Hepatocyte (in vitro differentiated cells): Measurements from ENCODE around the gene REPS2. TPM values are rescaled to one million over a fixed set of nuclear protein-coding genes. Genes with fewer than 3 reads are reported as not detected.

ENCODE experiments used
- DNase-seq: peaks from one replicate; pipeline ENCODE4 v3.0.0-alpha.2; 2016; ENCODE audit warnings: low spot score
- H2AFZ ChIP-seq: fragments of 200-600 bp; sonication (generic); 2 replicates; pipeline ENCODE4 v1.6.0; 2016; ENCODE audit warnings: antibody characterized with exemption, mild to moderate bottlenecking
- H3K27ac ChIP-seq: fragments of 200-600 bp; sonication (generic); 2 replicates; pipeline ENCODE4 v1.5.1; 2016; ENCODE audit warnings: mild to moderate bottlenecking
- H3K27me3 ChIP-seq: fragments of 200-600 bp; sonication (generic); 2 replicates; pipeline ENCODE4 v1.6.1; 2016
- H3K36me3 ChIP-seq: fragments of 200-600 bp; sonication (generic); replicated peaks from 2 replicates; pipeline ENCODE4 v1.5.1; 2016; ENCODE audit warnings: low read depth; ENCODE audit not compliant: insufficient read depth
- H3K4me1 ChIP-seq: fragments of 200-600 bp; sonication (generic); 2 replicates; pipeline ENCODE4 v1.5.1; 2016; ENCODE audit warnings: mild to moderate bottlenecking, moderate library complexity; ENCODE audit not compliant: insufficient read depth
- H3K4me2 ChIP-seq: fragments of 200-600 bp; sonication (generic); 2 replicates; pipeline ENCODE4 v1.6.0; 2016
- H3K4me3 ChIP-seq: fragments of 200-600 bp; sonication (generic); 2 replicates; pipeline ENCODE4 v1.5.1; 2016; ENCODE audit warnings: mild to moderate bottlenecking
- H3K79me2 ChIP-seq: fragments of 200-600 bp; sonication (generic); 2 replicates; pipeline ENCODE4 v1.6.0; 2017; ENCODE audit warnings: mild to moderate bottlenecking
- H3K9me2 ChIP-seq: fragments of 200-600 bp; sonication (generic); replicated peaks from 2 replicates; pipeline ENCODE4 v1.6.0; 2017; ENCODE audit warnings: mild to moderate bottlenecking; ENCODE audit not compliant: insufficient read depth
- H3K9me3 ChIP-seq: fragments of 200-600 bp; sonication (generic); 2 replicates; pipeline ENCODE4 v1.5.1; 2016; ENCODE audit warnings: low read depth, mild to moderate bottlenecking
- H4K20me1 ChIP-seq: fragments of 200-600 bp; sonication (generic); 2 replicates; pipeline ENCODE4 v1.6.0; 2016; ENCODE audit warnings: mild to moderate bottlenecking; ENCODE audit not compliant: insufficient read depth, poor library complexity, severe bottlenecking
- CTCF ChIP-seq: fragments of 200-600 bp; sonication (generic); IDR thresholded peaks from 2 replicates; pipeline ENCODE4 v1.5.1; 2016; ENCODE audit warnings: antibody characterized with exemption, mild to moderate bottlenecking; ENCODE audit not compliant: poor library complexity
- EZH2 ChIP-seq: fragments of 200-600 bp; sonication (generic); IDR thresholded peaks from 2 replicates; pipeline ENCODE4 v1.6.1; 2016; ENCODE audit warnings: antibody characterized with exemption, mild to moderate bottlenecking, borderline replicate concordance
- EZH2phosphoT487 ChIP-seq: fragments of 200-600 bp; sonication (generic); IDR thresholded peaks from one replicate; pipeline ENCODE4 v1.6.1; 2018; ENCODE audit warnings: antibody characterized with exemption, mild to moderate bottlenecking, low read depth, moderate library complexity; ENCODE audit not compliant: unreplicated experiment, severe bottlenecking
- WGBS: methylation state at CpG from one replicate; pipeline ENCODE4 v1.1.6; 2016; ENCODE audit warnings: low lambda C conversion rate; ENCODE audit errors: missing lambda C conversion rate; 5-methylcytosine and 5-hydroxymethylcytosine counted together
- polyA plus RNA-seq: library from polyadenylated mRNA; unstranded; fragments of >200 nt; fragmentation: Nextera tagmentation; extraction: Ambion mirVana; gene quantifications from 2 replicates; pipeline ENCODE4 v1.2.1, GENCODE V29; 2016
- small RNA-seq: library from RNA; depleted of rRNA; stranded (forward); fragments of <200 nt; gene quantifications from one replicate; pipeline ENCODE3, GENCODE V24; 2014
- total RNA-seq: library from RNA; depleted of rRNA; stranded (reverse); fragments of >200 nt; gene quantifications from 2 replicates; pipeline ENCODE4 v1.2.3, GENCODE V29; 2014

The REPS2 gene
- total and polyA plus RNA-seq, 2 experiments from 2014 or later: 3.4 to 5.0 TPM

DNA sequence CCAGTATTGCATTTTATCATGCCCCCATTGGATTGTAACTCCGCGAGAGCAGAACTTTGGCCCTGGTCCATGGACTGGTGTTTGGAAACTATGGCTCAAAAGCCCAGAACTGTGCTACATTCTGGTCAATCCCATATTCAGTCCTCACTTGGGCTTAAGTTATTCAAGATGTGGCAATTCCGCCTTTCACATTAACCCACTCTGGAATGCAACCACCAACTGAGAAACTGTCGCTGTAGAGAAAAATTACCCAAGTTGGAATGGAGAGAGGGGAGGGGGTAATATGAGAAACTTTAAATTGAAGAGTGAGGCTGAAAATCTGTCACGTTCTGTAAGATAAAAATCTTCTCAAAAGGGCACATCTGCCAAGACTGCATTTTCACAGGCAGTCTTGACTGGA is 239.0 kb downstream of the REPS2 start:
- Histone ChIP-seq H3K36me3 (no peaks in the 10 kb centered on the region), H3K4me1 (no peaks in the 10 kb centered on the region), H2AFZ (no peak overlapping the region), H3K27ac (no peak overlapping the region), H3K4me3 (no peak overlapping the region), H3K9me2 (no peaks in the 10 kb centered on the region), H4K20me1 (no peaks in the 10 kb centered on the region), H3K9me3 (no peaks in the 10 kb centered on the region), H3K27me3 (no peaks in the 10 kb centered on the region), H3K79me2 (no peaks in the 10 kb centered on the region), H3K4me2 (no peak overlapping the region)
- TF ChIP-seq EZH2phosphoT487: no peak
- TF ChIP-seq EZH2: no peak
- no peak for TF ChIP-seq CTCF
- WGBS: 76% methylated on average over 5 of the region's 5 CpGs
- no peak for DNase-seq

- no peaks in the 10 kb centered on the region for H3K36me3 ChIP-seq
- no peaks in the 10 kb centered on the region for H3K79me2 ChIP-seq
- no peaks in the 10 kb centered on the region for H3K9me2 ChIP-seq
- H3K9me3 ChIP-seq: no peaks in the 10 kb centered on the region
- H3K4me2 ChIP-seq: no peak overlapping the region
- H3K4me1 ChIP-seq: no peaks in the 10 kb centered on the region
- H4K20me1 ChIP-seq: no peaks in the 10 kb centered on the region
- no peak for DNase-seq
- no peak overlapping the region for H3K4me3 ChIP-seq
- 81% methylated on average over 7 of the region's 7 CpGs for WGBS
- H2AFZ ChIP-seq: no peak overlapping the region
- no peaks in the 10 kb centered on the region for H3K27me3 ChIP-seq
- no peak overlapping the region for H3K27ac ChIP-seq
- TF ChIP-seq EZH2phosphoT487: no peak
Observed at GRCh38 chrX:17187136-17187756, 240.8 kb downstream of the REPS2 start.

DNA sequence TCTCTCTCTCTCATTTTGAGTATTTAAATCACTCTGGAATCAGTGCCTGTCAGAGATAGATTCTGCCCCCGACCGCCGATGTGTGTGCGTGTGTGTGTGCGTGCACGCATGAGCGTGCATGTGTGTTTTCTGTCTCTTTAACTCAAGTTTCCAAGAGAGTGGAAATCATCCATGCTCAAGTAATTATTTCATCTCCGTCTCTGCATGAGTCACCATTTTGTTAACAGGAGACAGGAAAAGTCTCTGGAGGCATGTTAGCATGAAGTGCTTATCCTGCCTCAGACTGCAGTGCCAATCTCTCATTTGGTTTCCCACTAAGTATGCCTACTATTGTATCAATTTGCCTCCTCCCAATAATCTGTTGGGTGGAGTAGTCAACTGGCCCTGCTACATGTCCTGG is 245.6 kb downstream of the REPS2 start:
- H3K27me3 ChIP-seq: no peaks in the 10 kb centered on the region
- 81% methylated on average over 8 of the region's 8 CpGs for WGBS
- TF ChIP-seq EZH2: no peak
- no peak for TF ChIP-seq EZH2phosphoT487
- TF ChIP-seq CTCF: no peak

More for the DNA sequence above, 245.6 kb downstream of the REPS2 start:
- Histone ChIP-seq H3K4me3 (no peak overlapping the region), H2AFZ (no peak overlapping the region), H3K4me2 (no peak overlapping the region), H3K27ac (no peak overlapping the region), H3K36me3 (no peaks in the 10 kb centered on the region), H3K4me1 (no peaks in the 10 kb centered on the region), H3K9me3 (no peaks in the 10 kb centered on the region), H3K79me2 (no peaks in the 10 kb centered on the region), H3K9me2 (no peaks in the 10 kb centered on the region), H4K20me1 (no peaks in the 10 kb centered on the region)
- no peak for DNase-seq

Small RNAs within 50 kb of the gene (small RNA-seq; reads per million reads assigned to genes)
- not detected for gene RF00019
- not detected for gene RF00190

Other genes starting within 250 kb of the REPS2 start
- 55.7 and 57.1 TPM in 2 replicates for gene CTPS2, start 234.0 kb upstream of the REPS2 start, total RNA-seq
- gene CTPS2, start 234.0 kb upstream of the REPS2 start, polyA plus RNA-seq: 25.4 and 26.2 TPM in 2 replicates
- 57.8 and 59.7 TPM in 2 replicates for gene SYAP1, start 227.0 kb upstream of the REPS2 start, total RNA-seq
- 50.2 and 52.1 TPM in 2 replicates for gene SYAP1, start 227.0 kb upstream of the REPS2 start, polyA plus RNA-seq
- gene TXLNG, start 160.2 kb upstream of the REPS2 start, total RNA-seq: 23.4 and 24.0 TPM in 2 replicates
- 9.7 and 11.4 TPM in 2 replicates for gene TXLNG, start 160.2 kb upstream of the REPS2 start, polyA plus RNA-seq
- gene RBBP7, start 76.3 kb upstream of the REPS2 start, total RNA-seq: 170 and 185 TPM in 2 replicates
- 260 and 263 TPM in 2 replicates for gene RBBP7, start 76.3 kb upstream of the REPS2 start, polyA plus RNA-seq